T-helper 1 cell treated with Interleukin-12 subunit alpha and Interleukin-12 subunit beta and Interleukin-4 antibody, amounts not matched to agents 30 μg/mL and 1 μg/mL, for 36 hours (primary cell): Measurements from ENCODE around the gene PSG6.
"Not testable (repeated sequence)": the region's sequence is repeated elsewhere in the genome, so short reads cannot be mapped to it uniquely, and the experiment has no call there.

Source experiments
- H3K27ac Mint-ChIP-seq: one replicate; pipeline ENCODE4 v1.8.0; 2021; ENCODE audit warnings: mild to moderate bottlenecking, mixed read lengths
- H3K27me3 Mint-ChIP-seq: one replicate; pipeline ENCODE4 v1.8.0; 2021; ENCODE audit warnings: low read depth, mixed read lengths
- H3K36me3 Mint-ChIP-seq: one replicate; pipeline ENCODE4 v1.8.0; 2021; ENCODE audit warnings: low read depth, mixed read lengths
- H3K4me1 Mint-ChIP-seq: one replicate; pipeline ENCODE4 v1.8.0; 2021; ENCODE audit warnings: low read depth, mixed read lengths
- H3K4me3 Mint-ChIP-seq: one replicate; pipeline ENCODE4 v1.8.0; 2021; ENCODE audit warnings: mild to moderate bottlenecking, moderate library complexity, mixed read lengths
- H3K9me3 Mint-ChIP-seq: one replicate; pipeline ENCODE4 v1.8.0; 2021; ENCODE audit warnings: mixed read lengths

Gene PSG6

DNA sequence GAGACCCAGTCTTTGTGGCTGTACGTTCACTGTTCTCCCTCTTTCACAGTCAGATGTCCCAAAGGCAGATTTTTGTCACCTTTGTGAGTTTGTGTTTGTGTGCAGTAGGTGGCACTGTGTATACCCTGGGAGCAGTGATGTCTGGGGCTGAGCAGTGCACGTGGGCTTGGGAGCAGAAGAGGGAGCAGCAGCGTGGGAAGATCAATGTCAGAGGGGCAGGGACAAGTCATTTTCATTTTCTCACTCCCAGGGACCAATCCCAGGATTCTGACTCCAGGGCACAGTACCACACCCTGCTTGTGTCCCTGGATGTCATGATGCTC lies 2.0 kb upstream of the PSG6 start:
- Mint-ChIP-seq H3K36me3 (no peaks in the 10 kb centered on the region), H3K27ac (no peak overlapping the region), H3K4me1 (no peaks in the 10 kb centered on the region), H3K9me3 (no peaks in the 10 kb centered on the region), H3K27me3 (no peaks in the 10 kb centered on the region), H3K4me3 (no peak overlapping the region)

DNA sequence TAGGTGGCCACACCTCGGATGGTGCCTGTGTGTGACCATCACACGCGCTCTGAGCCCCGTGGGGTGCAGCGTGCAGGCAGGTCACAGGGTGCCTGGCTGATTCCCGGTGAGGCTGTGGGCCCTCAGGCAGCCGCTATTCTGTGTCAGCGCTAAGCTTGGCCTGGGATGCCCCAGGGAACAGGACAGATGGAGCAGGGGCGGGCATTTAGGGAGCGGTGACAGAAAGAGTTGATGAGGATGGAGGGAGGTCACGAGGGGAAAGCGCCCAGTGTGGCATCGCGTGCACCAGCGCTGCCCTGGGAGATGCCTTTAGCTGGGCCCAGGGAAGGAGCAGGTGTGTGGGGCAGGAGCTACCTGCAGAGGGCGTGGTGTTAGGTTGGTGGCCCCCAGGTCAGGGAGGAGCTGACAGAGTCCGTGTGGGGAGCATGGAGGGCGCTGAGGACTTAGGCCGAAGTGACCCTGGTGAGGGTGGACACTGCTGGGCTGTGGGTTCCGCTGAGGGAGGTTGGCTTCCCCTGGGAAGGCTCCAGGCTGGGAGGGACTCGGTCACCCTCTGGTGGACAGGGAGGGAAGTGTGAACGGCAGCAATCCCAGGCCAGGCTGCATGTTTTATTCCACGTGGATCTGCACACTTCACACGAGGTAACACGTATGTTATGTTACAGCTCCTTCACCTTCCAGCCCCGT lies 1.5 kb upstream of the PSG6 start:
- H3K4me3 Mint-ChIP-seq, H3K27me3 Mint-ChIP-seq, H3K27ac Mint-ChIP-seq, H3K9me3 Mint-ChIP-seq, H3K36me3 Mint-ChIP-seq, H3K4me1 Mint-ChIP-seq: not testable (repeated sequence)

DNA sequence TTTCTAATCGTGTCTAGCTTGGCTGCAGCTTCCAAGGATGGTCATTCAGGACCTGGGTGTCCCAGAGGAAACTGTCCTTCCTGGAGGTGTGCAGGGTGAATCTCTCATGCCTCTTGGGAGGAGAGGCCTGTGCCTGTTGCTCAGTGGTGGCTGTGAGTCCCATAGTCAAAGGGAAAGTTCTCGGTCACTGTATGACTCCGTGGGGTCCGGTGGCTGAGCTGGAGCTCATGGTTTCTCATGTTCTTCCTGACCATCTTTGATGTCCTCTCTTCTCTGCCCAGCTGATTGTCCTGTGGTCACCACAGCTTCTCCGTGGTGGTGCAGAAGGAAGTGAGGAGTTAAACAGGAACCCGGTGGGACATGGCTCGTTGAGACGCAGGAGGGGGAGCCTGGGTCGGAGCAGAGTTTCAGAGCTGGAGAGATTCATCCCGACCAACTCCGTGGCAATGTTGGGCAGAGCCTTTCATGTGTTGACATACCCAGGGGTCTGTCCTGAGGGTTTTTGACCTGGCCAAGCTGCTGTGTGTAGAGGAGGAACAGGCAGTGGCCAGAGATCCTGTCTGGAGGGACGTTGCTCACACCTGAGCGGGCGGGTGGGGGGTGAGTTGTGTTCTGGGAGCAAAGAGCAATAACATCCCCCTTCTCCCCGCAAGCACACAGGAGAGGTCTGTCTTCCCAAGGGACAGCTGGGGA lies 829 bp upstream of the PSG6 start:
- not testable (repeated sequence) for H3K4me1 Mint-ChIP-seq, H3K4me3 Mint-ChIP-seq, H3K36me3 Mint-ChIP-seq, H3K9me3 Mint-ChIP-seq, H3K27ac Mint-ChIP-seq, H3K27me3 Mint-ChIP-seq

DNA sequence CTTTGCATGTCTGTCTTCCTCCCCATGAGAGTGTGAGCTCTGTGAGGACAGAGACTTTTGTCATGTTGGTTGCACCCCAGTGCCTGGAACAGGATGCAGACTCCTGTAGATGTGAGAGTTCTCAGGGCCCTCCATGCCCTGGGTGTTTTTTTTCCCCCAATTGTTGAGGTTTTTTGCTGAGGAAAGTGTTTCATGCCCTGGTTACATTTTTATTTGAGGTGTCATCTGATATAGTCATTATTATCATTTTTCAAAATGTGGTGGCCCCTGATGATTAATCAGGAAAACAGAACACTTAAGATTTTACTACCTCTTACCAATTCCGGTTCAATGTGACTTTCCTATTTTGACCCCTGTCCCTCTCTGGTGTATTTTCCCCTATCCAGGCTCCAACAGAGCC lies 763 bp downstream of the PSG6 start:
- not testable (repeated sequence) for H3K27me3 Mint-ChIP-seq, H3K4me1 Mint-ChIP-seq, H3K4me3 Mint-ChIP-seq, H3K27ac Mint-ChIP-seq, H3K9me3 Mint-ChIP-seq, H3K36me3 Mint-ChIP-seq

DNA sequence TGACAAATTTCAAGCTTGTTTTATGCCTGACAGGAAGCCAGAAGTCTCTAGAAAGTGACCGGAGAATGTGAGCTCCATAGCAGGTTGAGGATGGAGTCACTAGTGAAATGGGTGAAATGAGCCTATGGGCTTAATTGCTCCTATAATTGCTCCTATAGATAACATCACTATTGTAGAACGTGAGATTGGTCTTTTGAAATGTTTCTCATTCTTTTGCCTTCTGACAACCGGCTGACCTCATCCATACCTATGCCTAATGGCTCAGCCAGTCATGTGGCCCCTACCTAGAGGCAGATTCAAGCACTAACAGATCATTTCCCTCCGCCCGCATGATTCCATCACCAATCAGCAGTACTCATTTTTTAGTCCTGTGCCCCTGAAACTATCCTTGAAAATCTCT lies 4.2 kb downstream of the PSG6 start:
- not testable (repeated sequence) for H3K27ac Mint-ChIP-seq, H3K27me3 Mint-ChIP-seq, H3K4me1 Mint-ChIP-seq, H3K36me3 Mint-ChIP-seq, H3K4me3 Mint-ChIP-seq, H3K9me3 Mint-ChIP-seq

DNA sequence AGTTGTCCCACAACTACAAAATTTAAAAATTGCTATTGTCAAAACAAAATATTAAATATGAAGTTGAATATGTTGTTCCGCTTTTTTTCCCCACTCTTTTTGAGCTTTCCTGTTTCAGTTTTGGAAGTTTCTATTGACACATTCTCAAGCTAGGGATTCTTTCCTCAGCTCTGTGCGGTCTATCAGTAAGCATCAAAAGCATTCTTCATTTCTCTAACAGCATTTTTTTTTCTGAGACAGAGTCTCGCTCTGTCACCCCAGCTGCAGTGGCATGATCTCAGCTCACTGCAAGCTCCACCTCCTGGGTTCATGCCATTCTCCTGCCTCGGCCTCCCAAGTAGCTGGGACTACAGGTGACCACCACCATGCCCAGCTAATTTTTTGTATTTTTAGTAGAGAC lies 4.8 kb downstream of the PSG6 start:
- H3K36me3 Mint-ChIP-seq, H3K27me3 Mint-ChIP-seq, H3K27ac Mint-ChIP-seq, H3K4me1 Mint-ChIP-seq, H3K4me3 Mint-ChIP-seq, H3K9me3 Mint-ChIP-seq: not testable (repeated sequence)

DNA sequence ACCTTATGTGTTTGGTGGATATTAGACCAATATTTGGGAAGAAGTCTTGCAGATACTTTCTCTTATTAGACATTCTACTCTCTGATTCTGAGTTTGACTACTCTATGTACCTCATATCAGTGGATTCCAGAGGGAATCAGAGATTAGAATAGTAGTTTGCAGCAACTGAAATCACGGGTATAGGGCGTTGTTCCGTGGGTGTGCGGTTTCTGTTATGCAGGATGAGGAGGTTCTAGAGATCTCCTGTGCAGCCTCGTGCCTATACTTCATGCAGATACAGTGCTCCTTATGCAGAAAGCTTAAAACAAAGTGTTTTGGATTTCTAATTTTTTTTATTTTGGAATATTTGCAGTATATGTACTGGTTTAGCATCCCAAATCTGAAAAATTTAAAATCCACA lies 6.0 kb downstream of the PSG6 start:
- H3K36me3 Mint-ChIP-seq, H3K9me3 Mint-ChIP-seq, H3K4me3 Mint-ChIP-seq, H3K4me1 Mint-ChIP-seq, H3K27me3 Mint-ChIP-seq, H3K27ac Mint-ChIP-seq: not testable (repeated sequence)

DNA sequence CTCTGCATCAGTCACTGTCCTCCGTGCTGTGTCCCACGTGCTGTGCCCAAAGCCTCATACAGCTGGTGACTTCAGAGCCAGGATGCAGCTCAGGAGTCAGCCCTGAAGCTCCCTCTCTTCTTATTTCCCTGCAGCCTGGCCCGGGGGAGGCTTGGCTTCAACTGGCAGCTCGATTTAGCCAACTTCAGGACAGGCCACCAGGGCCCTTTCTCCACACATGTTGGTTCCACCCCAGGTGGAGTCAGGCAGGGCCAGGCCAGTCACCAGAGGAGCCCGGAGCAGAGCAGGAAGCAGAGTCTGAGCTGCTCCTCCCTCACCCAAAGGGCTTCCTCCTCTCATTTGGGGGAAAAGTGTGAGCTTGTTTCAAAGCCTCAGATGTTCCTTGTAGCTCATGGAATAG lies 11.5 kb downstream of the PSG6 start:
- not testable (repeated sequence) for H3K36me3 Mint-ChIP-seq, H3K27ac Mint-ChIP-seq, H3K9me3 Mint-ChIP-seq, H3K4me1 Mint-ChIP-seq, H3K4me3 Mint-ChIP-seq, H3K27me3 Mint-ChIP-seq

DNA sequence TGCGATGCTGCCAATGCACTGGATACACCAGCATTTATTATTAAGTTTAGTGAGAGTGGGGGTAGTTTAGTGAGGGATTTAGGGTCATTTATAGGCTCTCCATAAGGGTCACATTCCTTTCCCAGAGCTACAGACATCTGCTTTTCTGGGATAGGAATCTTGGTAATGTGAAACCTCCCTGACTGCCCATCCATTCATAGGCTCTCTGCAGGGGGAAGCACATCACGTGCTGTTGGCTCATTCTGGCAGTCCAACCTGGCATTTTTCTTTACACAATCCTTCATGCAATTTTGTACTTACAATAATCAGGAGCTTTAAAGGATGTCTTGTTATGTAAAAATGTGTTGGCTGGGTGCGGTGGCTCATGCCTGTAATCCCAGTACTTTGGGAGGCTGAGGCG lies 17.1 kb downstream of the PSG6 start:
- H3K9me3 Mint-ChIP-seq, H3K27me3 Mint-ChIP-seq, H3K36me3 Mint-ChIP-seq, H3K4me3 Mint-ChIP-seq, H3K27ac Mint-ChIP-seq, H3K4me1 Mint-ChIP-seq: not testable (repeated sequence)

DNA sequence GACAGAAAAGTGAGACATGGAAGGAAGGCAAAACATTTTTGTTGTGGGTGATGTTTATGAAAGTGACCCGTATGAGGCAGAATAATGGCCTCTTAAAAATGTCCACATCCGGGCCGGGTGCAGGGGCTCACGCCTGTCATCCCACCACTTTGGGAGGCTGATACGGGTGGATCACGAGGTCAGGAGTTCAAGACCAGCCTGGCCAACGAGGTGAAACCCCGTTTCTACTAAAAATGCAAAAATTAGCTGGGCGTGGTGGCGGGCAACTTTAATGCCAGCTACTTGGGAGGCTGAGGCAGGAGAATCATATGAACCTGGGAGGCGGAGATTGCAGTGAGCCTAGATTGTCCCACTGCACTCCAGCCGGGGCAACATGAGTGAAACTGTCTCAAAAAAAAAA lies 18.0 kb downstream of the PSG6 start:
- H3K27me3 Mint-ChIP-seq, H3K4me3 Mint-ChIP-seq, H3K36me3 Mint-ChIP-seq, H3K9me3 Mint-ChIP-seq, H3K4me1 Mint-ChIP-seq, H3K27ac Mint-ChIP-seq: not testable (repeated sequence)

DNA sequence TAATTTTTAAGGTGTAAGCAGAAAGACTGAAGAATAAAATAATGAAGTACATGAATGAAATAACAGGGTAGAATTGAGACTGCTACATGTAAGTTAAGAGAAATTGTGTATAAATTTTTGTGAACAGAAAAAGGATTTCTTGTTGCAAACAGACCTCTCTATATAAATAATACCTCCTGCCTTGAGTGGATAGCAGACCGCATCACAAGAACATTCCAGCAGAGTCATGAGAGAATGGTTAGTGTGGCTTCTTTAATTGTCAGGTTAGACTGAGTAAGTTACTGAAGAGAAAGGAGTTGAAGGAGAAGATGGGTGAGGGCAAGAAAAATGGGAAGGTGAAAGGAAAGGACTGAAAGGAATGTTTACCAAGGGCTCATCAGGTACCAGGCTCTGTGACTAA lies 18.6 kb downstream of the PSG6 start:
- not testable (repeated sequence) for H3K4me3 Mint-ChIP-seq, H3K27me3 Mint-ChIP-seq, H3K27ac Mint-ChIP-seq, H3K36me3 Mint-ChIP-seq, H3K9me3 Mint-ChIP-seq, H3K4me1 Mint-ChIP-seq

DNA sequence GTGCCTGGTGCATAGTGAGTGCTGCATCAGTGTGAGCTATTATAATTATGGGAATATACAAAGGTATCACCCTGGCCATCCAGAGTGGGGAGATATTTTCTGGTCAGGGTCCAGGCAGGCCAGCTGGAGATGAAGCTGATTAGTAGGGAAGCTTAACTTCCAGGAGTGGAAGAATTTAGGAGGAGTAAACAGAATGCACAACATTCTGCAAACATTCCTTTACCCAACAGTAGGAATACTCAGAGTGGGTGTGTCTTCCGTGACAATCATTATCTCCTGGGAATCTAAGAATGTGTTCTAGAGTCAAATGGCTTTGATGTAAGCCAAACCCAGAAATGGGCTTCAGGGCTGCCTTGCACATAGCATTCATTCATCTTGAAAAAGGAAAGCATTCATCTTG lies 19.0 kb downstream of the PSG6 start:
- not testable (repeated sequence) for H3K27ac Mint-ChIP-seq, H3K9me3 Mint-ChIP-seq, H3K4me1 Mint-ChIP-seq, H3K36me3 Mint-ChIP-seq, H3K4me3 Mint-ChIP-seq, H3K27me3 Mint-ChIP-seq

DNA sequence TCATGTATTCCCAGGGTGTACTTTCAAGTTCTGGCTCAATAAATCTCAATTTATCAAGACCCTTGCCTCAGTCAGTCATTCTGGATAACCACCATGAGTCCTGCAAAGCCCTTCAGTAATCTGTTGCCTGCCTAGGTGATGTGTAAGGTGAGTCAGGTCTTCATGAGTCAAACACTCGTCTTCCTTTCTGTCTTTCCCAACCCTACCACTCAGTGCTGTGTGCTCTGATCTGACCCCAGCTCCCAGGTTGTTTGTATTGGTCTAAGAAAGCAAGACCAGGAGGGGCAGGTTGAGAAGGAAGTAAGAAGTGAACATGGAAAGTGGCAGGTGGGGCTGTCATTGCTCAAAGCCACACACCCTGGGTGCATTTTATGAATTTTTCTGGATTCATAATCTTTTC lies 20.0 kb downstream of the PSG6 start:
- H3K27me3 Mint-ChIP-seq, H3K4me1 Mint-ChIP-seq, H3K36me3 Mint-ChIP-seq, H3K4me3 Mint-ChIP-seq, H3K27ac Mint-ChIP-seq, H3K9me3 Mint-ChIP-seq: not testable (repeated sequence)

DNA sequence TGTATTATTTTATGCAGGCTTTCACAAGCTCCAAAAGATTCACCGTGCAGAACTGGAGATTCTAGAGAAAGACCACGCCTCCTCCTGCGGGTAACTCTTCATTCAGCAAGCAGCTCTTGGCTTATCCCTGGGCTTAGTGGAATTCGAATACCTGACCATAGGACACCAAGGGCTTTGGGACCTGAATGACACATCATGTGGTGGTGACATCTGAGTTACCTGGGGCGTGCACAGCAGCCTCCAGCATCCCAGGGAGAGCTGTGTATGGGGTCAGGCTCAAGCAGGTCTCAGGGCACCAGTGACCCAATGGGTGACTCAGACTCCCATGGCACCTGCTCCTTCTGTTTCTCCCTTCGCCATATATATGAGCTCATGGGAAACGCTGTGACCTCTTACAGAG lies 27.2 kb downstream of the PSG6 start:
- H3K36me3 Mint-ChIP-seq, H3K27ac Mint-ChIP-seq, H3K4me3 Mint-ChIP-seq, H3K9me3 Mint-ChIP-seq, H3K4me1 Mint-ChIP-seq, H3K27me3 Mint-ChIP-seq: not testable (repeated sequence)

DNA sequence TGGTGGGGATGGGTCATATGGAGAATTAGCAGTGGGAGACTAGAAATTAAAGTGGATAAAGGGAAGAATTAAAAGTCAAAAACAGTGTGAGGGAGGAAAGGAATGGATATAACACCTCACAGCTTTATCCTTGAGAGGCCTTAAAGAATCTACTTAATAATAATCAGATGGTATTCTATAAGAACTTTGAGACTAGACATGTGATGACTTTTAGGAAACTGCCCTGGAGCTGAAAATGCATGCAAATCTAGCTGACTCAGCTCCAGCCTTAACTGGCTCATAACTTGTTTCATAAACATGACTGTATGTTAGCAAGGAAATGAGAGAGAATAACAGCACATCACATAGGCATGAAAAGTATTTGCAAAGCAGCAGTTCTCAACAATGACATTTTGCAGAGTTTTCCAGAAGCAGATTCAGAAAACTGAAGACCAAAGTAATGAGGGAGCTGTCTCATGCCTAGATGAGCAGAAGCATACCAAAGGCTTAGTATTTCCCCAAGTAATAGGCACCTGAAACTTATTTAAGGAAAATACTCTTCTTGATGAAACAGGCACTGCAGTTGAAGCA lies 29.7 kb downstream of the PSG6 start:
- not testable (repeated sequence) for H3K27ac Mint-ChIP-seq, H3K9me3 Mint-ChIP-seq, H3K27me3 Mint-ChIP-seq, H3K4me1 Mint-ChIP-seq, H3K36me3 Mint-ChIP-seq, H3K4me3 Mint-ChIP-seq

DNA sequence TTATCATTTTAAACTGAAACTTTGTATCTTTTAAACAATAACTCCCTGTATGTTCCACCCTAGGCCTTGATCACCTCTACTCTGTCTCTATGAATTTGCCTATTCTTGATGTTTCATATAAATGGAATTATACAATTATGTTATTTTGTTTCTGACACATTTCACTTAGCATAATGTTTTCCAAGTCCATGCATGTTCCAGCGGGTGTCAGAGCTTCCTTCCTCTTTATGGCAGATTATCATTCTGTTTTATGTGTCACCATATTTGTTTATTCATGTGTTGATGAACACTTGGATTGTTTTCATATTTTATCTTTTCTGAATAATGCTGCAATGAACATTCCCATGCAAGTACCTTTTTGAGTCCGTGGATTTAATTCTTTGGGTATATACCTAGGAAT lies 35.0 kb downstream of the PSG6 start:
- H3K4me1 Mint-ChIP-seq, H3K36me3 Mint-ChIP-seq, H3K27me3 Mint-ChIP-seq, H3K9me3 Mint-ChIP-seq, H3K4me3 Mint-ChIP-seq, H3K27ac Mint-ChIP-seq: not testable (repeated sequence)
